Keratinocyte (primary cell): ENCODE results near the gene ABLIM1. TPM values are rescaled to one million over a fixed set of nuclear protein-coding genes. Genes with fewer than 3 reads are reported as not detected.

Source experiments
- DNase-seq: peaks from one replicate; pipeline ENCODE4 v3.0.0-alpha.2; 2011; ENCODE audit warnings: low read depth, missing footprints, low spot score
- FAIRE-seq: peaks from 2 replicates; lab custom pipeline; 2011; peaks lifted over from hg19 to GRCh38; lab: Jason Lieb, UNC
- H2AFZ ChIP-seq: 2 replicates; pipeline ENCODE4 v1.6.0; 2012; ENCODE audit warnings: low read length, control low read depth, inconsistent platforms; ENCODE audit not compliant: control insufficient read depth
- H3K27ac ChIP-seq: 2 replicates; pipeline ENCODE4 v1.5.1; 2011; ENCODE audit warnings: low read length; ENCODE audit not compliant: control insufficient read depth, insufficient read depth
- H3K27me3 ChIP-seq: 3 replicates; pipeline ENCODE4 v1.6.0; 2011; ENCODE audit warnings: low read length; ENCODE audit not compliant: control insufficient read depth, insufficient read depth; ENCODE audit errors: extremely low read depth
- H3K36me3 ChIP-seq, 2 experiments: 2 replicates in 1 of 2; 3 replicates in 1 of 2; pipeline ENCODE4 v1.5.1; 2011; ENCODE audit warnings: low read length in 2 of 2, mild to moderate bottlenecking in 1 of 2; ENCODE audit not compliant: control insufficient read depth in 2 of 2, insufficient read depth in 2 of 2; ENCODE audit errors: extremely low read depth in 1 of 2
- H3K4me1 ChIP-seq: 3 replicates; pipeline ENCODE4 v1.5.1; 2011; ENCODE audit warnings: low read length; ENCODE audit not compliant: control insufficient read depth, insufficient read depth; ENCODE audit errors: extremely low read depth
- H3K4me2 ChIP-seq: 3 replicates; pipeline ENCODE4 v1.6.0; 2011; ENCODE audit warnings: low read depth, low read length; ENCODE audit not compliant: control insufficient read depth, insufficient read depth; ENCODE audit errors: extremely low read depth
- H3K4me3 ChIP-seq, 3 experiments: fragments of 200-600 bp in 1 of 3; sonication (generic) in 1 of 3; 2 replicates in 2 of 3; 3 replicates in 1 of 3; pipeline ENCODE4 v1.5.1; 2011 to 2016; ENCODE audit warnings: low read length in 3 of 3, mild to moderate bottlenecking in 3 of 3, control low read depth in 2 of 3, inconsistent platforms in 1 of 3, low read depth in 1 of 3, mixed read lengths in 1 of 3, mixed run types in 1 of 3, moderate library complexity in 1 of 3; ENCODE audit not compliant: control insufficient read depth in 2 of 3, insufficient read depth in 2 of 3; ENCODE audit errors: extremely low read depth in 1 of 3
- H3K79me2 ChIP-seq: 2 replicates; pipeline ENCODE4 v1.6.0; 2012; ENCODE audit warnings: low read length; ENCODE audit not compliant: control insufficient read depth, insufficient read depth
- H3K9ac ChIP-seq: 3 replicates; pipeline ENCODE4 v1.6.0; 2011; ENCODE audit warnings: low read length; ENCODE audit not compliant: control insufficient read depth, insufficient read depth; ENCODE audit errors: extremely low read depth
- H3K9me1 ChIP-seq: 3 replicates; pipeline ENCODE4 v1.6.0; 2011; ENCODE audit warnings: low read length; ENCODE audit not compliant: control insufficient read depth, insufficient read depth; ENCODE audit errors: extremely low read depth
- H3K9me3 ChIP-seq: 2 replicates; pipeline ENCODE4 v1.5.1; 2012; ENCODE audit warnings: low read depth, low read length; ENCODE audit not compliant: control insufficient read depth
- H4K20me1 ChIP-seq: 3 replicates; pipeline ENCODE4 v1.6.0; 2011; ENCODE audit warnings: low read length; ENCODE audit not compliant: control insufficient read depth, insufficient read depth; ENCODE audit errors: extremely low read depth
- CTCF ChIP-seq, 3 experiments: IDR thresholded peaks in 1 of 3; conservative IDR thresholded peaks in 1 of 3; optimal IDR thresholded peaks in 1 of 3; 2 replicates in 2 of 3; 3 replicates in 1 of 3; pipeline versions ENCODE3 to v1.5.1; 2011; ENCODE audit warnings: low read length in 3 of 3, mild to moderate bottlenecking in 3 of 3, moderate library complexity in 2 of 3, control low read depth in 1 of 3, inconsistent platforms in 1 of 3; ENCODE audit not compliant: insufficient read depth in 2 of 3; ENCODE audit errors: extremely low read depth in 1 of 3
- EZH2 ChIP-seq: IDR thresholded peaks from one replicate; pipeline ENCODE4 v1.6.1; 2012; ENCODE audit warnings: inconsistent platforms, mild to moderate bottlenecking, low read length, moderate library complexity
- dilution Hi-C: fragments of 300-500 bp; cut with MboI; formaldehyde crosslinking; loops from one replicate; pipeline ENCODE4 v1.7.0; 2020; ENCODE audit warnings: low sequenced_read_pairs; ENCODE audit not compliant: extremely low pct_ligation_motif_present
- polyA plus RNA-seq, 5 experiments: library from polyadenylated mRNA; depleted of rRNA in 3 of 5; stranded (reverse) in 3 of 5; stranded (forward) in 1 of 5; unstranded in 1 of 5; fragments of >200 nt; gene quantifications; 1 replicate in 1 of 5; 2 replicates in 3 of 5; 3 replicates in 1 of 5; pipeline versions ENCODE4 v1.2.1 to v1.2.3, GENCODE V29; 2011 to 2012; ENCODE audit warnings: missing spikeins in 2 of 5, low read depth in 1 of 5, low replicate concordance in 1 of 5

Gene ABLIM1
- polyA plus RNA-seq, 1 donor (not counting 4 experiments of a cell fraction or from before 2014, with no cell fraction given), result 55.2 TPM

- no peak overlapping the region for H3K4me3 ChIP-seq
- H3K9me3 ChIP-seq, result no peaks in the 10 kb centered on the region
- no peak overlapping the region for H3K9ac ChIP-seq
- no peak for TF ChIP-seq EZH2
- TF ChIP-seq CTCF (optimal IDR thresholded peaks at IDR 0.05 in 1 of 3, IDR thresholded peaks at IDR 0.05 in 1 of 3, conservative IDR thresholded peaks at IDR 0.05 in 1 of 3; ENCODE audit: extremely low read depth in 1 of 3, insufficient read depth in 2 of 3, low read length in 3 of 3), result no peak
- dilution Hi-C loops, result no loop called here
- no peaks in the 10 kb centered on the region for H4K20me1 ChIP-seq
- no peak overlapping the region for H3K27ac ChIP-seq
- no peaks in the 10 kb centered on the region for H3K9me1 ChIP-seq
- no peak overlapping the region for H3K4me2 ChIP-seq
- H3K79me2 ChIP-seq, result no peaks in the 10 kb centered on the region
- FAIRE-seq (no peak), DNase-seq (no peak)
- H3K27me3 ChIP-seq, result no peaks in the 10 kb centered on the region
- H3K36me3 ChIP-seq, result peaks cover 11 to 21% of the 10 kb centered on the region in 2 experiments
- no peaks in the 10 kb centered on the region for H3K4me1 ChIP-seq
- H2AFZ ChIP-seq, result no peak overlapping the region
These were observed 217.0 kb downstream of the ABLIM1 start for GRCh38 chr10:114441107-114441506.

- Histone ChIP-seq H3K9me1 (no peaks in the 10 kb centered on the region), H3K4me2 (no peak overlapping the region), H2AFZ (no peak overlapping the region), H3K27me3 (no peaks in the 10 kb centered on the region), H3K79me2 (no peaks in the 10 kb centered on the region), H3K9me3 (no peaks in the 10 kb centered on the region), H4K20me1 (no peaks in the 10 kb centered on the region), H3K4me1 (no peaks in the 10 kb centered on the region), H3K4me3 (no peak overlapping the region), H3K27ac (no peak overlapping the region), H3K36me3 (peaks cover 11 to 22% of the 10 kb centered on the region in 2 experiments), H3K9ac (no peak overlapping the region)
- TF ChIP-seq CTCF (optimal IDR thresholded peaks at IDR 0.05 in 1 of 3, IDR thresholded peaks at IDR 0.05 in 1 of 3, conservative IDR thresholded peaks at IDR 0.05 in 1 of 3; ENCODE audit: extremely low read depth in 1 of 3, insufficient read depth in 2 of 3, low read length in 3 of 3) (peak; percentile 53 to 56 (median 54)), EZH2 (no peak)
- dilution Hi-C loops, result no loop called here
- DNase-seq (no peak), FAIRE-seq (peak; percentile 32)
These were observed 220.4 kb downstream of the ABLIM1 start for GRCh38 chr10:114437473-114438292.
